GM12878 (cell line): ENCODE data around the gene ZNF775. TPM values are rescaled to one million over a fixed set of nuclear protein-coding genes. Genes with fewer than 3 reads are reported as not detected.
A peak's percentile ranks its signal among the peaks of the same experiment; 100 is the strongest.

Source experiments
- ATAC-seq: fragments of 200-7000 bp; cut with Tn5 transposase; 3 replicates; pipeline ENCODE4 v1.9.1; 2020; ENCODE audit warnings: mild to moderate bottlenecking, moderate library complexity
- Bru-seq: library from RNA; stranded (reverse); fragments of 400-500 nt; gene quantifications from one replicate; lab custom pipeline; 2021; lab: Mats Ljungman, UMichigan
- BruChase-seq, 2 experiments: library from RNA; stranded (reverse); fragments of 400-500 nt; gene quantifications; one replicate each; lab custom pipeline; 2021; lab: Mats Ljungman, UMichigan
- BruUV-seq: library from RNA; stranded (reverse); fragments of 400-500 nt; replicated peaks from 2 replicates; lab custom pipeline; 2021; lab: Mats Ljungman, UMichigan
- CTCF ChIA-PET: fragments of 300-600 bp; sonication (Branson Sonifier 250); formaldehyde crosslinking; extraction: SDS; loops from one replicate; lab custom pipeline; 2021; ENCODE audit warnings: inconsistent platforms; lab: Yijun Ruan, JAX
- POLR2A ChIA-PET: fragments of 350-600 bp; formaldehyde crosslinking; extraction: SDS; loops from one replicate; lab custom pipeline; 2021; ENCODE audit warnings: inconsistent platforms; lab: Charles Lee
- RAD21 ChIA-PET: fragments of 300-600 bp; sonication (Branson Sonifier 250); formaldehyde crosslinking; loops from one replicate; lab custom pipeline; 2023; ENCODE audit warnings: antibody characterized with exemption; ENCODE audit not compliant: unreplicated experiment; lab: Charles Lee
- SMC1A ChIA-PET: fragments of 300-600 bp; sonication (Branson Sonifier 250); formaldehyde crosslinking; loops from one replicate; lab custom pipeline; 2023; ENCODE audit not compliant: unreplicated experiment, uncharacterized antibody; lab: Charles Lee
- DNase-seq: peaks from one replicate; pipeline ENCODE4 v3.0.0-alpha.2; 2011; ENCODE audit warnings: low read depth, low spot score
- FAIRE-seq: peaks from 3 replicates; lab custom pipeline; 2011; peaks lifted over from hg19 to GRCh38; lab: Jason Lieb, UNC
- H2AFZ ChIP-seq: 2 replicates; pipeline ENCODE4 v1.6.0; 2011; ENCODE audit warnings: low read depth, low read length, control low read depth; ENCODE audit not compliant: control insufficient read depth
- H3K27ac ChIP-seq: 2 replicates; pipeline ENCODE4 v1.5.1; 2011; ENCODE audit warnings: control low read depth; ENCODE audit not compliant: control insufficient read depth, insufficient read depth
- H3K27me3 ChIP-seq, 2 experiments: replicated peaks in 1 of 2; 2 replicates each; pipeline versions ENCODE4 v1.6.0 to v1.6.1; 2011; ENCODE audit warnings: low read length in 1 of 2; ENCODE audit not compliant: control insufficient read depth in 2 of 2, insufficient read depth in 2 of 2
- H3K36me3 ChIP-seq, 2 experiments: 2 replicates each; pipeline ENCODE4 v1.5.1; 2011; ENCODE audit warnings: low read length in 1 of 2; ENCODE audit not compliant: control insufficient read depth in 2 of 2, insufficient read depth in 2 of 2
- H3K4me1 ChIP-seq: 2 replicates; pipeline ENCODE4 v1.6.1; 2011; ENCODE audit warnings: mild to moderate bottlenecking, low read length, moderate library complexity, mixed read lengths; ENCODE audit not compliant: control insufficient read depth, insufficient read depth
- H3K4me2 ChIP-seq: 2 replicates; pipeline ENCODE4 v1.6.0; 2011; ENCODE audit warnings: control low read depth; ENCODE audit not compliant: control insufficient read depth, insufficient read depth
- H3K4me3 ChIP-seq: fragments of 200-600 bp; sonication (generic); 2 replicates; pipeline ENCODE4 v1.5.1; 2016
- H3K79me2 ChIP-seq: 2 replicates; pipeline ENCODE4 v1.6.0; 2011; ENCODE audit warnings: low read length; ENCODE audit not compliant: control insufficient read depth, insufficient read depth
- H3K9ac ChIP-seq: 2 replicates; pipeline ENCODE4 v1.8.0; 2011; ENCODE audit warnings: low read length, control low read depth, mixed read lengths; ENCODE audit not compliant: control insufficient read depth, insufficient read depth
- H3K9me3 ChIP-seq: replicated peaks from 3 replicates; pipeline ENCODE4 v1.5.1; 2011; ENCODE audit warnings: mild to moderate bottlenecking, low read length; ENCODE audit not compliant: control insufficient read depth, insufficient read depth
- H4K20me1 ChIP-seq: 2 replicates; pipeline ENCODE4 v1.6.0; 2011; ENCODE audit not compliant: control insufficient read depth, insufficient read depth
- ASH2L ChIP-seq: fragments of 300-600, 200-600 bp; sonication (generic); IDR thresholded peaks from 2 replicates; pipeline ENCODE4 v1.6.1; 2017; ENCODE audit warnings: low read depth, mild to moderate bottlenecking, borderline replicate concordance
- CBFB ChIP-seq: IDR thresholded peaks from 2 replicates; pipeline ENCODE4 v1.6.1; 2016; ENCODE audit warnings: antibody characterized with exemption, low read depth
- CREB1 ChIP-seq: IDR thresholded peaks from 2 replicates; pipeline ENCODE4 v1.6.1; 2012; ENCODE audit warnings: low read depth, mild to moderate bottlenecking, inconsistent platforms
- GABPA ChIP-seq: IDR thresholded peaks from 2 replicates; pipeline ENCODE4 v1.6.1; 2014; ENCODE audit warnings: antibody characterized with exemption, low read depth, mild to moderate bottlenecking, inconsistent platforms
- HDGF ChIP-seq: fragments of 450-650 bp; IDR thresholded peaks from 2 replicates; pipeline ENCODE4 v1.6.1; 2016; ENCODE audit warnings: antibody characterized with exemption
- JUND ChIP-seq: IDR thresholded peaks from 2 replicates; pipeline ENCODE4 v1.6.1; 2012; ENCODE audit warnings: low read depth, mild to moderate bottlenecking, low read length, improper control_type of control experiment, moderate library complexity
- MYB ChIP-seq: fragments of 150-350 bp; IDR thresholded peaks from 2 replicates; pipeline ENCODE4 v1.6.1; 2014; ENCODE audit warnings: mild to moderate bottlenecking, low read depth, low read length, borderline replicate concordance
- NR2C1 ChIP-seq: fragments of 450-650 bp; IDR thresholded peaks from 2 replicates; pipeline ENCODE4 v1.6.1; 2017; ENCODE audit warnings: antibody characterized with exemption, mild to moderate bottlenecking, moderate library complexity
- RFX5 ChIP-seq: IDR thresholded peaks from 2 replicates; pipeline ENCODE4 v1.6.1; 2011; ENCODE audit warnings: low read depth, low read length, improper control_type of control experiment
- SMAD5 ChIP-seq: IDR thresholded peaks from 2 replicates; pipeline ENCODE4 v1.6.1; 2016; ENCODE audit warnings: antibody characterized with exemption, low read depth
- SPI1 ChIP-seq: IDR thresholded peaks from 2 replicates; pipeline ENCODE4 v1.6.1; 2011; ENCODE audit warnings: low read depth, mild to moderate bottlenecking, low read length, moderate library complexity, borderline replicate concordance; ENCODE audit not compliant: insufficient read depth
- SREBF1 ChIP-seq: IDR thresholded peaks from 2 replicates; pipeline ENCODE4 v1.6.1; 2012; ENCODE audit warnings: mild to moderate bottlenecking, low read length
- SREBF2 ChIP-seq: IDR thresholded peaks from 2 replicates; pipeline ENCODE4 v1.6.1; 2012; ENCODE audit warnings: mild to moderate bottlenecking, low read length
- YY1 ChIP-seq: IDR thresholded peaks from 2 replicates; pipeline ENCODE4 v1.6.1; 2011; ENCODE audit warnings: low read depth, mild to moderate bottlenecking, low read length
- ZNF687 ChIP-seq: fragments of 450-650 bp; IDR thresholded peaks from 2 replicates; pipeline ENCODE4 v1.6.1; 2017; ENCODE audit warnings: mild to moderate bottlenecking, moderate library complexity
- ZZZ3 ChIP-seq: IDR thresholded peaks from 2 replicates; pipeline ENCODE4 v1.6.1; 2011; ENCODE audit warnings: low read depth; ENCODE audit not compliant: control insufficient read depth, insufficient read length
- whole genome bisulfite sequencing: methylation state at CpG from one replicate; pipeline ENCODE4 v1.1.6; 2016; ENCODE audit warnings: low lambda C conversion rate; ENCODE audit not compliant: insufficient replicate concordance, insufficient coverage; ENCODE audit errors: missing lambda C conversion rate; 5-methylcytosine and 5-hydroxymethylcytosine counted together
- in situ Hi-C: fragments of 300-500 bp; cut with MboI; formaldehyde crosslinking; loops from 9 replicates; pipeline ENCODE4 v1.14.3; 2018; ENCODE audit warnings: mixed read lengths
- intact Hi-C: fragments of 100-400 bp; cut with micrococcal nuclease; formaldehyde crosslinking; loops from one replicate; pipeline ENCODE4 v1.14.2; 2022; ENCODE audit not compliant: unreplicated experiment
- long read RNA-seq, 2 experiments: library from polyadenylated mRNA; unstranded; transcript quantifications; one replicate each; pipeline ENCODE4 v2.0.0, GENCODE V29; 2019 to 2020
- polyA minus RNA-seq, 3 experiments: library from RNA; depleted of rRNA, polyadenylated mRNA; stranded (reverse); fragments of >200 nt; gene quantifications; 2 replicates each; pipeline ENCODE4 v1.2.3, GENCODE V29; 2011
- polyA plus RNA-seq, 11 experiments: library from polyadenylated mRNA; depleted of rRNA in 4 of 11; unstranded in 6 of 11; stranded (reverse) in 5 of 11; fragments of >200 nt; fragmentation: Nextera tagmentation in 4 of 11; fragmentation: Illumina TruSeq in 1 of 11; extraction: Ambion mirVana in 4 of 11; extraction: Trizol in 1 of 11; gene quantifications; 1 replicate in 1 of 11; 2 replicates in 10 of 11; pipeline versions ENCODE4 v1.2.1 to v1.2.3, GENCODE V29; 2011 to 2016; ENCODE audit warnings: inconsistent platforms in 2 of 11, missing spikeins in 2 of 11, low read depth in 1 of 11
- total RNA-seq, 4 experiments: library from RNA; depleted of rRNA in 3 of 4; stranded (reverse); fragments of >200 nt in 3 of 4; fragmentation: Illumina TruSeq in 1 of 4; extraction: Trizol in 1 of 4; gene quantifications; 2 replicates each; pipeline versions ENCODE4 v1.2.1 to v1.2.3, GENCODE V29; 2013 to 2021

ZNF775 gene
- total RNA-seq (2013; cell fraction: nucleolus; rRNA removed) = 7.9 and 10.6 TPM in 2 replicates
- total RNA-seq (2014; rRNA removed) (7.2 and 11.0 TPM in 2 replicates), total RNA-seq (2014; rRNA removed; fragmentation: Illumina TruSeq; extraction: Trizol) (2.3 and 2.8 TPM in 2 replicates), total RNA-seq (2021) (12.1 and 14.3 TPM in 2 replicates), polyA plus RNA-seq (2011; rRNA removed) (1.8 and 3.6 TPM in 2 replicates), polyA plus RNA-seq (2014; fragmentation: Illumina TruSeq; extraction: Trizol) (0.32 and 0.71 TPM in 2 replicates), polyA plus RNA-seq (2014; fragmentation: Nextera tagmentation; extraction: Ambion mirVana) (under 1 TPM; 0.05 to 0.46 TPM), polyA plus RNA-seq (2014; rRNA removed) (9.7 and 11.8 TPM in 2 replicates), polyA plus RNA-seq (2016; fragmentation: Nextera tagmentation; extraction: Ambion mirVana) (1 to 10 TPM in 1 of 2 experiments, under 1 TPM in 1; 0.62 to 1.4 TPM), polyA minus RNA-seq (2011; rRNA and poly(A)+ RNA removed) (1.1 and 3.0 TPM in 2 replicates), Bru-seq, nascent RNA (percentile 67 among the genes with signal in this experiment), BruChase-seq, experiment 1, labeled RNA remaining after a 6-hour chase (percentile 73 among the genes with signal in this experiment), BruChase-seq, experiment 2, labeled RNA remaining after a 2-hour chase (percentile 79 among the genes with signal in this experiment)
- polyA plus RNA-seq (2011; ENCODE audit: low read depth) = 1.1 TPM
- polyA plus RNA-seq (2011; cell fraction: cytosol; rRNA removed) = 3.6 and 8.5 TPM in 2 replicates
- 9.0 and 11.2 TPM in 2 replicates for polyA plus RNA-seq (2011; cell fraction: nucleus; rRNA removed)
- 5.9 and 7.2 TPM in 2 replicates for polyA plus RNA-seq (2012)
- 3.5 and 5.1 TPM in 2 replicates for polyA minus RNA-seq (2011; cell fraction: cytosol; rRNA and poly(A)+ RNA removed)
- 2.3 and 4.7 TPM in 2 replicates for polyA minus RNA-seq (2011; cell fraction: nucleus; rRNA and poly(A)+ RNA removed)
- long read RNA-seq, experiment 1 = 0 reads
- long read RNA-seq, experiment 2 = 0 reads

GRCh38 chr7:150378853-150379440, at the start of gene ZNF775:
Gene ZNF775, plus strand, starts transcription at chr7:150379330. Its CDS starts 9,141 bp downstream, at chr7:150388471.
- peak within 1 kb of the TSS; percentile 95 for H3K4me2 ChIP-seq
- peak within 1 kb of the TSS; percentile 65 for H2AFZ ChIP-seq
- H3K9me3 ChIP-seq = no peaks in the 10 kb centered on the region
- in situ Hi-C loops (no loop called here), intact Hi-C loops (loop anchor here (1.0 to 5.0 kb wide), 2 partner anchors 11 to 288 kb away; partner anchors contain the start of gene REPIN1)
- DNase-seq (no peak), ATAC-seq (peak; percentile 87), FAIRE-seq (no peak)
- peak within 1 kb of the TSS; percentile 97 for H3K27ac ChIP-seq
- ChIA-PET CTCF (interaction anchor here (1.0 to 2.2 kb wide), 7 partner anchors 11 to 55 kb away, joined by 3 to 18 read pairs (median 11); partner anchors contain the start of gene REPIN1), SMC1A (interaction anchor here (1.4 to 2.2 kb wide), 6 partner anchors 11 to 59 kb away, joined by 3 to 41 read pairs (median 10); partner anchors contain the start of gene REPIN1), RAD21 (interaction anchor here (0.9 to 2.2 kb wide), 5 partner anchors 11 to 55 kb away, joined by 3 to 45 read pairs (median 4); partner anchors contain the start of genes ACTR3C, LRRC61 and REPIN1), POLR2A (interaction anchor here (1.3 to 6.2 kb wide), 9 partner anchors 10 to 58 kb away, joined by 3 to 89 read pairs (median 11); partner anchors contain the start of genes LRRC61 and REPIN1)
- WGBS = 1% methylated on average over 50 of the region's 60 CpGs
- H3K4me1 ChIP-seq = peaks cover 75% of the 10 kb centered on the region
- peak within 1 kb of the TSS; percentile 96 for H3K9ac ChIP-seq
- H4K20me1 ChIP-seq = no peaks in the 10 kb centered on the region; the same call in 1 of the 2 replicates
- peak within 1 kb of the TSS; percentile 99 for H3K4me3 ChIP-seq
- peaks cover under 1 to 6% of the 10 kb centered on the region in 2 experiments; a peak in 2 of 4 replicates for H3K36me3 ChIP-seq
- no peaks in the 10 kb centered on the region for H3K27me3 ChIP-seq
- BruUV-seq = no TSS peak
- H3K79me2 ChIP-seq = peaks cover 59% of the 10 kb centered on the region
- TF ChIP-seq MYB (no peak), JUND (no peak), CREB1 (peak; percentile 14; the same call in 1 of the 2 replicates), SMAD5 (peak; percentile 55; the same call in 1 of the 2 replicates), ZNF687 (peak; percentile 55), SREBF1 (0 out of 2 replicates have a peak, but pooled peaks have one; percentile 26), HDGF (no peak), SREBF2 (no peak), ZZZ3 (no peak), GABPA (no peak), SPI1 (no peak; the same call in 1 of the 2 replicates), NR2C1 (peak; percentile 56), CBFB (no peak), RFX5 (no peak), YY1 (peak; percentile 51; the same call in 1 of the 2 replicates), ASH2L (no peak)
